ENCODE data around the gene SPG11. TPM values are rescaled to one million over a fixed set of nuclear protein-coding genes. Genes with fewer than 3 reads are reported as not detected.
"Not testable (repeated sequence)": the region's sequence is repeated elsewhere in the genome, so short reads cannot be mapped to it uniquely, and the experiment has no call there.

Gene SPG11
- polyA plus RNA-seq, 3 donors: 70.0 to 105 (median 80.9) TPM

- DNase-seq: not testable (repeated sequence)
Measured at GRCh38 chr15:44682809-44683682, 19.6 kb upstream of the SPG11 start.

- DNase-seq: no peak
Measured at GRCh38 chr15:44682211-44682610, 18.7 kb upstream of the SPG11 start.

- no peak for DNase-seq
Measured at GRCh38 chr15:44676676-44677075, 13.2 kb upstream of the SPG11 start.

DNA sequence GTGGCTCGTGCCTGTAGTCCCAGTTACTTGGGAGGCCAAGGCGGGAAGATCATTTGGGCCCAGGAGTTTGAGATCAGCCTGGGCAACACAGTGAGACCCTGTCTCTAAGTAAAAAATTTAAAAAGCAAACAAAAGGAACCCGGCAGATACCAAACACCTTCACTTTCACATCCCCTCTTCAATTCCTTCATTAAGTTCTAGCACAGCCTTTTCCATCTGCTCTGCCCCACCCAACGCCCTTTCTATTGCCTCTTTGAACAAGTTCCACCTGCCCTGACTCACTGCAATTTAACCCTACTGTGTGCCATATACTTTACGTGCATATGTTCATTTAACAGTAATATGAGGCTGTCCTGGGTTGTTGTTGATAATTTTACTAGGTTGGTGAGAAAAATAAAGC, 12.4 kb upstream of the SPG11 start:
- no peak for DNase-seq

DNA sequence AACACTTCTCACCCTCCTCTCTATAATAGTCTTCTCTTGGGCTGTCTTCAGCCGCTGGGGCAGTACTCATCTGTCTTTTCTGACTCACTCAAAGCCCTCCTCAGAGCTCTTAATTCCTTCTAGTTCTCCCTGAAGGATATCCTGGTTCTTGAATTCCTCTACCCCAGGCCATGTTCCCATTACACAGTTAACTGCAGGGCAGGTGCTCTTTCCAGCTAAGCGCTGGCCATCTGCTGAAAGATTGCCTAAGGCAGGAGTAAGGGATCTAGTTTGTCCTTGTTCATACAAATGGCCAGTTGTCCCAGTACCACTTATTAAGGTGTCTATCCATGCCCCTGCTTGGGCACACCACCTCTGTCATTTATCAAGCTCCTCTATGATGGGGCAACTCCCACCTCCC, 10.2 kb upstream of the SPG11 start:
- DNase-seq: no peak

GRCh38 chr15:44670087-44670950, 6.9 kb upstream of the SPG11 start:
- DNase-seq: no peak

- DNase-seq: no peak
Measured at GRCh38 chr15:44668921-44669320, 5.5 kb upstream of the SPG11 start.

- DNase-seq: no peak
Measured at GRCh38 chr15:44667039-44667360, 3.5 kb upstream of the SPG11 start.

- DNase-seq: no peak
Measured at GRCh38 chr15:44666210-44667038, 3.0 kb upstream of the SPG11 start.

GRCh38 chr15:44662478-44663409, 718 bp downstream of the SPG11 start:
- DNase-seq: peak; percentile 43

DNA sequence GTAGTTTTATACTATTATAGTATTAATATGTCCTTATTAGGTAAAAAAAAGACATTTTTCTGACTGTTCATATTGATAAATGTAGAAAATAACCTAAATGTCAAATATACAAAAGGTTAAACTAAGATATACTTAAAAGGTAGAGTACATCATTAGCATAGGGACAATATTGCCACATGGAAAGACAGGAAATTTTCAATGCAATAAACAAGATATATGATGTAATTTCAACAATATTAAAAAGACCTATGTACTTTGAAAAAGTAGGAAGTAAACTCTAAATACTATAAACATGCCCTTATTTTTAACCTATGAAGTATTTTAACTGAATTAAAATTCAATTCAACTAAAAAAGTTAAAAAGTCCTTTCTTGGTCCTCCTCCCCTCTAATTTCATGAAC, 1.9 kb downstream of the SPG11 start:
- DNase-seq: no peak

- DNase-seq: no peak
Measured at GRCh38 chr15:44659056-44659455, 4.4 kb downstream of the SPG11 start.

GRCh38 chr15:44657378-44657777, 6.1 kb downstream of the SPG11 start:
- no peak for DNase-seq

DNA sequence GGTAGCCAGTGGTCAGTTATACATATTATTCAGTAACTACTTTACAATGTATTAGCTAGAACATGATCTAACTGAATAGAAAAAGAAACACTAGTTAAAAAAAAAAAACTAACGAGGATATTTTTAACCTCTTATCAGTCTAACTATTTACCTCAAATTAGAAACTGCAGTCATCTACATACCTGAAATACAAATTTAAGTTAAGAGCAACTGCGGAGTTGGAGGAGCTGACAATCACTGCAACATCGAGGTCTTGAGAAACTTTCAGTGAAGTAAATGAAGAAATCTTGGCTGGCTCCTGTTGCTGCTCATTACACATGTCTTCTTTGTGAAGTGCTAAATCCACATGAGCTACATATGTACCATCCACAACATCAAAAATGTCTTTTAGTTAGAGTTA, 6.5 kb downstream of the SPG11 start:
- no peak for DNase-seq

GRCh38 chr15:44656298-44656697, 7.2 kb downstream of the SPG11 start:
- DNase-seq: no peak

- DNase-seq: no peak
Measured at GRCh38 chr15:44654858-44655257, 8.6 kb downstream of the SPG11 start.

DNA sequence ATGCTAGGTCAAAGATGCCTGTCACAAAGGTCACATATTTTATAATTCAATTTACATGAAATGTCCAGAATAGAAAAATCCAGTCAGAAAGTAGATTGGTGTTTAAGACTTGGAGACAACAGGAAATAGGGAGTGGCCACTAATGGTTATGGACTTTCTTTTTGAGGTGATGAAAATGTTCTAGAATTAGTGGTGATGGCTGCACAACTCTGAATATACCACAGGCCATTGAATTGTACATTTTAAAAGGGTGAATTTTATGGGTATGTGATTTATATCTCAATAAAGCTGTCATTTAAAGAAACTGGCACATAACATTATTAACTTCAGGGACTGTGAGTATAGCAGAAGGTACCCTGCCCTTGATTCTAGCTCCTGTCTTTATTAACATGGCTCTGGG, 15.8 kb downstream of the SPG11 start:
- DNase-seq: no peak

GRCh38 chr15:44647036-44647435, 16.4 kb downstream of the SPG11 start:
- DNase-seq: no peak

DNA sequence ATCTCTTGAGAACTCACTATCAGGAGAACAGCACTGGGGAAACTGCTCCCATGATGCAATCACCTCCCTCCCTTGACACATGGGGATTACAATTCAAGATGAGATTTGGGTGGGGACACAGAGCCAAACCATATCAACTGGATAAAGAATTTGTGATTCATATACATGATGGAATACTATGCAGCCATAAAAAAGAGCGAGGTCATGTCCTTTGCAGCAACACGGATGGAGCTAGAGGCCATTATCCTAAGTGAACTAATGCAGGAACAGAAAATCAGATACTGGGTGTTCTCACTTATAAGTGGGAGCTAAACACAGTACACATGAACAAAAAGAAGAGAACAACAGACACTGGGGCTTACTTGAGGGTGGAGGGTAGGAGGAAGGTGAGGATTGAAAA, 17.0 kb downstream of the SPG11 start:
- DNase-seq: no peak

DNA sequence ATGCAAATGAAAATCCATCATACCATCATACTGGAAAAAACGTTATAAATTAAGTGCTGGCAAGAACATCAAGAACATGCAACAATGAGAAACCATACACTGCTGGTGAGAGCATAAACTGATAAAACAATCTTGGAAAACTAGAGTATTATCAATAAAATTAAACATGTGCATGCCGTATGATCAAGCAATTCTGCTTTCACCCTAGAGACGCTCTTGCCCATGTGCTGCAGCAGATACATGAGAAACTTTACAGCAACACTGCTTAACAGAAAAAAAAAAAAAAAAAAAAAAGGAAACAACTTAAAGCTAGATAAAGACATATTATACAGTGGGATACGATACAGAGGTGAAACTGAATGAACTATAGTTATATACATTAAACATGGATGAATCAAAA, 21.8 kb downstream of the SPG11 start:
- DNase-seq: no peak

GRCh38 chr15:44636976-44637375, 26.5 kb downstream of the SPG11 start:
- no peak for DNase-seq
